IPS-NIHi7 (cell line): Measurements from ENCODE around the gene IPO11.
"Not testable (repeated sequence)": the region's sequence is repeated elsewhere in the genome, so short reads cannot be mapped to it uniquely, and the experiment has no call there.

ENCODE experiments used
- DNase-seq: peaks from one replicate; pipeline ENCODE4 v3.0.0; 2012; ENCODE audit warnings: mixed read lengths; ENCODE audit errors: extremely low spot score

The IPO11 gene

DNA sequence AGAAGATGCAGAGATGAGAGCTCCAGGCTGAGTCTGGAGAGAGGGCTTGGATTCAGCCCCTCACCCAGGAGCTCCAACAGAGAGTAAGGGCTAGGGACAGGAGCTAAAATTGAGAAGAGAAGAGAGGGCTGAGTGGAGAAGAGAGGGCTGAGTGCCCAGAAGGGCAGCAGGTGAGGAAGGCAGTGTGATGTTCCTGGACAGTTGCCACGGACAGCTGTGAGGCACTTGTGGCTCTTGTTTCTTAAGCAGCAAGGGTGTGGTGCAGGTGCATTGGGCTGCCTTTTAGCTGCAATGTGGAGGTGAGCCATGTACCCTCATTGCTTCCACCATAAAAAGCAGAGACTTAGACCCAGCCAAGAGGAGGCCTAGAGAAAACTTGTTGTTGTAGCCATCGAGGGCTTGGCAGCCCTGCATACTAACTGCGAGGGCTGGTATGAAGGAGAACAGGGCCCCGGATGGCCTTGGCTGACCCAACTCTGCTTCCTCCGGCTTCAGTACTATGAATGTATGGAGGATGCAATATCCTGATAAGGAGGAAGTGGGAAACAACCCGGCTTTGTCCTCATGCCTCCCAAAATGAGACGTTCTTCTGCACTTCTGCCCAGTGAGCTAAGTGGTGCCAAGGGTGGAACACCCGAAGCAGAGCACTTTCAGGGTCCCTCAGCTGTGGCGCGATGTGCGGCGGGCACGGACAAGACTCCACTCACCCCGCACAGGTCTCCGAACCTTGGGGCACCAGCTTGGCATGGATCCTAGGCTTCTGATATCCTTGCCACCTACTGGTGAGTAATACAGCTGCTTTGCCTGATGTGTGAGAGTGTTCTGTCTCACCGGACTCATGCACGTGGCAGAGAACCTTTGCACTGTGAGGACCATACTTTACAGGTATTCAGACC, 231.2 kb downstream of the IPO11 start:
- DNase-seq: no peak

DNA sequence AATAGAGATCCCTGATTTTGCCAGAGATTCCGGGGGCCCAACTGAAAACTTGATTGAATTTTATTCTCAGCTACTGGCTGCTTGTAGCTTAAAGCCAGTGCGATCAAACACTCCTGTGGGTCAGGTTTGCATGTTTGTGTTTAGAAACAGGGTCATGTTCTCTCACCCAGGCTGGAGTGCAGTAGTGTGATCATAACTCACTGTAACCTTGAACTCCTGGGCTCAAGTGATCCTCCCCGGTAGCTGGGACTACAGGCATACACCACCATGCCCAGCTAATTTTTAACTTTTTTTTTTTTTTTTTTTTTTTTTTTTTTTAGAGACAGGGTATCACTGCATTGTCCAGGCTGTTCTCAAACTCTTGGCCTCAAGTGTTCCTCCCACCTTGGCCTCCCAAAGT, 232.7 kb downstream of the IPO11 start:
- no peak for DNase-seq

- DNase-seq: no peak
These were observed 234.7 kb downstream of the IPO11 start for GRCh38 chr5:62647241-62647640.

DNA sequence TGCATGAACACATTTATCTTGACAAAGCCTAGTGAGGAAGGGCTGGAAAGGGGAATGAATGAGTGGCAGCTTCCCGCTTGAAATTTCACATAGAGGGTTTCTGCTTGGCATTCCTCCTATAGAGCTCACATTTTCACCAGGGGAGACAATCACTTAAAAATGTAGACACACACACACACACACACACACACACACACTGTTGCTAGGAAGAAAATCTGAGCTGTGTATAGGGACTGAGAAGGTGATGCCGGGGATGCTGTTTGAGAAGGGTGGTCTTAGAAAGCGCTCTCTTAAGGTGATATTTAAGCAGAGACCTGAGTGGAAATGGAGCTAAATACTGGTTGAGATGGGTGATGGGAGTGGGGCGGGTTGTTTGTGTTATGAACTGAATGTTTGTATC, 236.5 kb downstream of the IPO11 start:
- DNase-seq: no peak

DNA sequence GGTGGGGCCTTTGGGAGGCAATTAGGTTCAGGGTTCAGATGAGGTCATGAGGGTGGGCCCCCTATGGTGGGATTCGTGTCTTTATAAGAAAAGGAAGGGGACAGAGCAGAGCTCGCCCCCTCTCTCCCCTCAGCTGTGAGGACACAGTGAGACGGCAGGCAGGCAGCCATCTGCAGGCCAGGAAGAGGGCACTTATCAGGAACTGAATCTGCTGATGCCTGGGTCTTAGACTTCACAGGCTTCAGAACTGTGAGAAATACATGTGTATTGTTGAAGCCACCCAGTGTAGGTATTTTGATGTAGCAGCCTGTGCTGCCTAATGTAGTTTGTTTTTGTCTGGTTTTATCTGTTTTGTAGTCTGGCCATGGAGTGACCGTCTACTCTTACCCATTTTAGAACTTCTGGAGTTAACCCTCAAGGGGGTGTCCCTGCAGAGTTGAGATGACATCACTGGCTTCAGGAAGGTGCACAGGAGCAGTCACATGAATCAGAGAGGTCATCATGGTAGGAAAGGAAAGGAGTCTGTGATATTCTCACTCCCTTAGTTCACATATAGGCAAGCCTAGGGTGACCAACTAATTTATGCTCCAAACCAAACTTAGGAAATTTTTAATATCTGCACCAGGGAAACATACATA, 237.0 kb downstream of the IPO11 start:
- DNase-seq: no peak

- no peak for DNase-seq
These were observed 237.6 kb downstream of the IPO11 start for GRCh38 chr5:62650197-62650596.

DNA sequence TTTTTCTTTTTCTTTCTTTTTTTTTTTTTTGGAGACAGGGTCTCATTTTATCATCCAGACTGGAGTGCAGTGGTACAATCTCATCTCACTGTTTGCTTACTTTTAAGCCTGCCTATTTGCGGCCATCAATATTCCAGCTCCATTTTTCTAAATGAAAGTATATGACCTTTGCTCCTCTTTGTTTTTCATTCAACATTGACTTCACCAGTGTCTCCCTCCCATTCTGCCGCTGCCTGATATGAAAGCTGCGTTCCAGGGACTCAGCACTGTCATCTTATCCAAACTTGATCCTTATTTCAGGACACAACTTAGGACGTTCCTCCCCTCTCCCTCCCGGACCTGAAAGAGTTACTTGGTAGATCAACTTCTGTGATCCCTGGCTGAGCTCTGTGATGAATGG, 239.7 kb downstream of the IPO11 start:
- no peak for DNase-seq

GRCh38 chr5:62653001-62653863, 240.7 kb downstream of the IPO11 start:
- DNase-seq: no peak

- no peak for DNase-seq
These were observed 241.5 kb downstream of the IPO11 start for GRCh38 chr5:62653864-62654575.

GRCh38 chr5:62657772-62658171, 245.2 kb downstream of the IPO11 start:
- not testable (repeated sequence) for DNase-seq

- DNase-seq: no peak
These were observed 248.6 kb downstream of the IPO11 start for GRCh38 chr5:62661126-62661525.

DNA sequence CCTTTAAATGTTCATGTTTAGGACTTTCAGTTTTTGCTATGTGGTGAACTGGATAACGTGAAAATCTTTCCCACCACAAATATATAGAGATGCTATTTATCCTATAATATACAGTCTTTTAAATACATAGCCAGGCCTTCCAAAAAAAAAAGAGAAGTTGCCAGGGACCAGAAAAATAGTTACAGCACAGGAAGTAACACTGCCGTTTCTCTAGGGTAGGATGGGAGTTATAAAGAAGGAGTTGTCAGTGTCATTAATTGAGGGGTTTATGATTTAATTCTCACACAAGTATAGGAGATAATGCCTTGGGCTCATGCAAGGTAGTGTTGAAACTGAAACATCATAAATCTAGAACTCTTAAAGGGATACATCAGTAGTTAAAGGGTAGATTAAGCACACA, 250.0 kb downstream of the IPO11 start:
- DNase-seq: no peak

- DNase-seq: no peak
These were observed 258.9 kb downstream of the IPO11 start for GRCh38 chr5:62671479-62671878.

GRCh38 chr5:62676596-62676995, 264.0 kb downstream of the IPO11 start:
- not testable (repeated sequence) for DNase-seq
